Stimulated activated CD4-positive, alpha-beta T cell treated with anti-CD3 and anti-CD28 coated beads, Interleukin-4, amount 100 ng/mL, for 48 hours (primary cell): ENCODE data around the gene CCDC74B.
A peak's percentile ranks its signal among the peaks of the same experiment; 100 is the strongest.
"Not testable (repeated sequence)": the region's sequence is repeated elsewhere in the genome, so short reads cannot be mapped to it uniquely, and the experiment has no call there.

Experiments
- DNase-seq, 2 donors: peaks; one replicate each; pipeline ENCODE4 v3.0.0-alpha.2; 2020; ENCODE audit warnings: low read depth in 2 of 2

CCDC74B gene

GRCh38 chr2:130145006-130145414, at the start of gene CCDC74B:
Gene CCDC74B (minus strand): TSS chr2:130145112. CDS start chr2:130144996, 116 bp downstream.
- peak; percentile 33 to 50 for DNase-seq

GRCh38 chr2:130193824-130194223, 48.9 kb upstream of the CCDC74B start:
- not testable (repeated sequence) for DNase-seq

GRCh38 chr2:130192451-130192850, 47.5 kb upstream of the CCDC74B start:
- DNase-seq = not testable (repeated sequence)

GRCh38 chr2:130191319-130191718, 46.4 kb upstream of the CCDC74B start:
- not testable (repeated sequence) for DNase-seq

GRCh38 chr2:130190237-130190636, 45.3 kb upstream of the CCDC74B start:
- no peak for DNase-seq

GRCh38 chr2:130188958-130189357, 44.0 kb upstream of the CCDC74B start:
- not testable (repeated sequence) for DNase-seq

- not testable (repeated sequence) for DNase-seq
Observed at GRCh38 chr2:130187859-130188792, 43.2 kb upstream of the CCDC74B start.

GRCh38 chr2:130187268-130187667, 42.4 kb upstream of the CCDC74B start:
- DNase-seq = no peak

- DNase-seq = no peak
Observed at GRCh38 chr2:130186391-130186790, 41.5 kb upstream of the CCDC74B start.

GRCh38 chr2:130185896-130186295, 41.0 kb upstream of the CCDC74B start:
- no peak for DNase-seq

- no peak for DNase-seq
Observed at GRCh38 chr2:130185436-130185835, 40.5 kb upstream of the CCDC74B start.

- no peak for DNase-seq
Observed at GRCh38 chr2:130183512-130184373, 38.8 kb upstream of the CCDC74B start.

- peak in 1 of 2 donors; percentile 7 for DNase-seq
Observed at GRCh38 chr2:130182826-130183511, 38.1 kb upstream of the CCDC74B start.

GRCh38 chr2:130181880-130182682, 37.2 kb upstream of the CCDC74B start, which contains the start of gene MZT2B:
Gene MZT2B (plus strand): TSS chr2:130182262. CDS start chr2:130182283, 21 bp downstream.
- DNase-seq = peak; percentile 83 to 89

- DNase-seq = peak; percentile 96
Observed at GRCh38 chr2:130181325-130181879, 36.5 kb upstream of the CCDC74B start, which contains the start of gene SMPD4. Gene SMPD4 (minus strand): TSS chr2:130181602. CDS start chr2:130176592, 5,010 bp downstream.

GRCh38 chr2:130180404-130181324, 35.8 kb upstream of the CCDC74B start:
- not testable (repeated sequence) for DNase-seq

GRCh38 chr2:130174866-130175265, 30.0 kb upstream of the CCDC74B start:
- DNase-seq = not testable (repeated sequence)

GRCh38 chr2:130169896-130170295, 25.0 kb upstream of the CCDC74B start:
- no peak for DNase-seq

- DNase-seq = not testable (repeated sequence)
Observed at GRCh38 chr2:130169163-130169562, 24.3 kb upstream of the CCDC74B start.
